SK-N-SH (cell line): ENCODE measurements around the gene NCKAP5.

ENCODE experiments used
- CHD2 ChIP-seq: fragments of 150-350 bp; IDR thresholded peaks from 2 replicates; pipeline ENCODE4 v1.6.1; 2018; ENCODE audit warnings: low read length; ENCODE audit not compliant: partially characterized antibody
- CTCF ChIP-seq: fragments of 200-600 bp; sonication (generic); IDR thresholded peaks from 2 replicates; pipeline ENCODE4 v1.6.1; 2017; ENCODE audit warnings: antibody characterized with exemption, mild to moderate bottlenecking, moderate library complexity
- EP300 ChIP-seq, 2 experiments: IDR thresholded peaks; 2 replicates each; pipeline versions ENCODE4 v1.4.0 to v1.6.1; 2012; ENCODE audit warnings: borderline replicate concordance in 1 of 2, low read depth in 1 of 2, low read length in 1 of 2
- IRF3 ChIP-seq: fragments of 150-350 bp; IDR thresholded peaks from 2 replicates; pipeline ENCODE4 v1.6.1; 2016; ENCODE audit warnings: mild to moderate bottlenecking, low read depth, low read length
- MXI1 ChIP-seq: IDR thresholded peaks from 2 replicates; pipeline ENCODE4 v1.6.1; 2012; ENCODE audit warnings: mild to moderate bottlenecking, low read depth, low read length, improper control_type of control experiment
- POLR2AphosphoS5 ChIP-seq: IDR thresholded peaks from 2 replicates; pipeline ENCODE4 v1.6.1; 2012; ENCODE audit warnings: low read depth, low read length
- RAD21 ChIP-seq: IDR thresholded peaks from 2 replicates; pipeline ENCODE4 v1.6.1; 2012; ENCODE audit warnings: mild to moderate bottlenecking, low read length
- RFX5 ChIP-seq: IDR thresholded peaks from 2 replicates; pipeline ENCODE4 v1.6.1; 2012; ENCODE audit warnings: mild to moderate bottlenecking, improper control_type of control experiment, low read length
- TAF1 ChIP-seq: IDR thresholded peaks from 2 replicates; pipeline ENCODE4 v1.6.1; 2012; ENCODE audit warnings: low read depth, mild to moderate bottlenecking, low read length, moderate library complexity, borderline replicate concordance
- TEAD4 ChIP-seq: IDR thresholded peaks from 2 replicates; pipeline ENCODE4 v1.4.0; 2012; ENCODE audit warnings: mild to moderate bottlenecking, borderline replicate concordance; ENCODE audit not compliant: insufficient read depth
- USF1 ChIP-seq: IDR thresholded peaks from 2 replicates; pipeline ENCODE4 v1.4.0; 2012; ENCODE audit warnings: low read depth, borderline replicate concordance

- TF ChIP-seq POLR2AphosphoS5, result no peak
- no peak for TF ChIP-seq IRF3
- no peak for TF ChIP-seq CTCF
- no peak for TF ChIP-seq RAD21
- no peak for TF ChIP-seq EP300 (IDR thresholded peaks at IDR 0.05; ENCODE audit: borderline replicate concordance in 1 of 2, low read depth in 1 of 2, low read length in 1 of 2)
- no peak for TF ChIP-seq RFX5
- no peak for TF ChIP-seq MXI1
- TF ChIP-seq TAF1, result no peak
- TF ChIP-seq USF1, result no peak
- no peak for TF ChIP-seq CHD2
- no peak for TF ChIP-seq TEAD4
These were observed 541.6 kb downstream of the NCKAP5 start for GRCh38 chr2:133026536-133027177.
